ENCODE results near the gene MEPCE. TPM values are rescaled to one million over a fixed set of nuclear protein-coding genes. Genes with fewer than 3 reads are reported as not detected.

Gene MEPCE
- total and polyA plus RNA-seq, 10 donors: 31.4 to 82.2 (median 59.0) TPM

- Histone ChIP-seq H3K36me3 (peaks cover 0 to 46% (median 0%) of the 10 kb centered on the region in 6 donors), H3K27me3 (replicated peaks in 1 of 7) (no peaks in the 10 kb centered on the region), H3K9me3 (no peaks in the 10 kb centered on the region), H3K27ac (no peak overlapping the region), H3K4me1 (peaks cover 0 to 34% (median 21%) of the 10 kb centered on the region in 6 donors), H3K4me3 (no peak overlapping the region)
- no peak for DNase-seq
- intact Hi-C loops (cut with DNase I; ENCODE audit: low total_unique reads): loop anchor here (10.0 kb wide), 1 partner anchor 46 kb away; the partner anchor contains the start of gene PILRB
- TF ChIP-seq CTCF (IDR thresholded peaks at IDR 0.05 in 8 of 11, conservative IDR thresholded peaks at IDR 0.05 in 3 of 11) (no peak), POLR2A (IDR thresholded peaks at IDR 0.05) (no peak)
- WGBS, 5 donors: 84 to 90% (median 88%) methylated on average over 6 to 11 of the region's 11 CpGs
These were observed 29.0 kb upstream of the MEPCE start for GRCh38 chr7:100400656-100401055.

GRCh38 chr7:100401811-100402210, 27.8 kb upstream of the MEPCE start:
- TF ChIP-seq CTCF (IDR thresholded peaks at IDR 0.05 in 8 of 11, conservative IDR thresholded peaks at IDR 0.05 in 3 of 11) (no peak), POLR2A (IDR thresholded peaks at IDR 0.05) (no peak), POLR2AphosphoS5 (IDR thresholded peaks at IDR 0.05) (no peak)

GRCh38 chr7:100402241-100402640, 27.4 kb upstream of the MEPCE start:
- intact Hi-C loops (cut with DNase I; ENCODE audit: low total_unique reads): loop anchor here (10.0 kb wide), 1 partner anchor 47 kb away; the partner anchor contains the start of gene PILRB

More at GRCh38 chr7:100401811-100402210, 27.8 kb upstream of the MEPCE start:
- Histone ChIP-seq H3K27ac (no peak overlapping the region), H3K4me1 (peaks cover 0 to 23% (median 13%) of the 10 kb centered on the region in 6 donors), H3K36me3 (peaks cover 0 to 46% (median 0%) of the 10 kb centered on the region in 6 donors), H3K9me3 (no peaks in the 10 kb centered on the region), H3K4me3 (no peak overlapping the region), H3K27me3 (replicated peaks in 1 of 7) (no peaks in the 10 kb centered on the region)
- intact Hi-C loops (cut with DNase I; ENCODE audit: low total_unique reads): loop anchor here (10.0 kb wide), 1 partner anchor 47 kb away; the partner anchor contains the start of gene PILRB
- no peak for DNase-seq
- 75 to 81% (median 76%) methylated on average over 5 of the region's 5 CpGs for WGBS, 5 donors

More at GRCh38 chr7:100402241-100402640, 27.4 kb upstream of the MEPCE start:
- WGBS, 5 donors: 97 to 100% (median 98%) methylated on average over 2 of the region's 2 CpGs
- Histone ChIP-seq H3K4me1 (peaks cover 0 to 21% (median 11%) of the 10 kb centered on the region in 6 donors), H3K27ac (no peak overlapping the region), H3K36me3 (peaks cover 0 to 46% (median 0%) of the 10 kb centered on the region in 6 donors), H3K27me3 (replicated peaks in 1 of 7) (no peaks in the 10 kb centered on the region), H3K9me3 (no peaks in the 10 kb centered on the region), H3K4me3 (no peak overlapping the region)
- DNase-seq: no peak
- no peak for TF ChIP-seq CTCF (IDR thresholded peaks at IDR 0.05 in 8 of 11, conservative IDR thresholded peaks at IDR 0.05 in 3 of 11)
- TF ChIP-seq POLR2AphosphoS5 (IDR thresholded peaks at IDR 0.05): no peak
- no peak for TF ChIP-seq POLR2A (IDR thresholded peaks at IDR 0.05)

Measured in spleen (tissue), 11 donors.